SU-DHL-6 (cell line): ENCODE results near the gene PSMF1.

Source experiments
- EZH2phosphoT487 ChIP-seq: fragments of 200-600 bp; sonication (generic), shearing (Covaris generic); conservative IDR thresholded peaks from 2 replicates; pipeline ENCODE4 v1.6.1; 2018; ENCODE audit warnings: mild to moderate bottlenecking, antibody characterized with exemption, low read length, moderate library complexity, mixed read lengths
- TF ChIP-seq, protein P1 (sequence below): fragments of 200-600 bp; sonication (generic); IDR thresholded peaks from one replicate; pipeline ENCODE4 v1.5.1; 2017; ENCODE audit warnings: antibody characterized with exemption, mild to moderate bottlenecking, low read length, moderate library complexity; ENCODE audit not compliant: insufficient read depth, poor library complexity, severe bottlenecking

DNA sequence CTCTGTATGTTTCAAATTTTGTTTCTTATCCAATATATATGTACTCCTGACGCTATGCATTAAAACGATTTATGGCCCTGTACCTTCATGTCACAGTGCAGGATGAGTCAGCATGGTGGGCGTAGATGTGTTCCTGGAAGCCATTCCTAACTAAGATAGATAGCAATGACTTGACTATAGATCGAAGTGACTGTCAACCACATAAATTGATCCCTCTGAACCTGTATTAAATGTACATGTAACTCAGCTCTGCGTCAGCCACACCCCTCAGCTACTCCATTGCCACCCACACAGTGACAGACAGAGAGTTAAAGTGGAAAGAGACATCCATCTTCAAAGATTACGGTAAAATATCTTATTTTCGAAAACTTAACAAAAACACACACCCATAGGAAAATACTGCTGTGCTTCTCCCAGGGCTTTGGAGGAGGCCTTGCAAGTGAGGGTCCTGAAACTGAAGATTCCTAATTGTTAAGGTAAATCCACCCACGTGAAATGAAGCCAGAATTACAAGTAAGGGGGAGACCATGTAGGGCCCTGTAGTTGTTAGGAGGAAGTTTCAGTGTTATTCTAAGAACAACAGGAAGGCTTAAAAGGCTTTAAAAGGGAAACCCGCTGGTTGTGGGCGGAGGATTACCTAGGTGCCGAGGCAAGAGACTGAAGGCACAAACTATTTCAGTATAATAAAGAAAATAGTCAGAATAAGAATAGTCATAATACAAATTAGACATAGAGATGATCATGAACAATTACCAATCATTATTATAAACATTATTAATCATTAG is 97.2 kb downstream of the PSMF1 start:
- TF ChIP-seq, protein P1, sequence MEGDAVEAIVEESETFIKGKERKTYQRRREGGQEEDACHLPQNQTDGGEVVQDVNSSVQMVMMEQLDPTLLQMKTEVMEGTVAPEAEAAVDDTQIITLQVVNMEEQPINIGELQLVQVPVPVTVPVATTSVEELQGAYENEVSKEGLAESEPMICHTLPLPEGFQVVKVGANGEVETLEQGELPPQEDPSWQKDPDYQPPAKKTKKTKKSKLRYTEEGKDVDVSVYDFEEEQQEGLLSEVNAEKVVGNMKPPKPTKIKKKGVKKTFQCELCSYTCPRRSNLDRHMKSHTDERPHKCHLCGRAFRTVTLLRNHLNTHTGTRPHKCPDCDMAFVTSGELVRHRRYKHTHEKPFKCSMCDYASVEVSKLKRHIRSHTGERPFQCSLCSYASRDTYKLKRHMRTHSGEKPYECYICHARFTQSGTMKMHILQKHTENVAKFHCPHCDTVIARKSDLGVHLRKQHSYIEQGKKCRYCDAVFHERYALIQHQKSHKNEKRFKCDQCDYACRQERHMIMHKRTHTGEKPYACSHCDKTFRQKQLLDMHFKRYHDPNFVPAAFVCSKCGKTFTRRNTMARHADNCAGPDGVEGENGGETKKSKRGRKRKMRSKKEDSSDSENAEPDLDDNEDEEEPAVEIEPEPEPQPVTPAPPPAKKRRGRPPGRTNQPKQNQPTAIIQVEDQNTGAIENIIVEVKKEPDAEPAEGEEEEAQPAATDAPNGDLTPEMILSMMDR, result no peak
- no peak for TF ChIP-seq EZH2phosphoT487
